NAMALWA (cell line): ENCODE measurements around the gene CCDC93.

Source experiments
- DNase-seq: peaks from one replicate; pipeline ENCODE4 v3.0.0-alpha.2; 2015; ENCODE audit warnings: low spot score

Gene CCDC93

GRCh38 chr2:117888897-117889296, 125.0 kb downstream of the CCDC93 start:
- DNase-seq = no peak

GRCh38 chr2:117885308-117885707, 128.6 kb downstream of the CCDC93 start:
- no peak for DNase-seq

DNA sequence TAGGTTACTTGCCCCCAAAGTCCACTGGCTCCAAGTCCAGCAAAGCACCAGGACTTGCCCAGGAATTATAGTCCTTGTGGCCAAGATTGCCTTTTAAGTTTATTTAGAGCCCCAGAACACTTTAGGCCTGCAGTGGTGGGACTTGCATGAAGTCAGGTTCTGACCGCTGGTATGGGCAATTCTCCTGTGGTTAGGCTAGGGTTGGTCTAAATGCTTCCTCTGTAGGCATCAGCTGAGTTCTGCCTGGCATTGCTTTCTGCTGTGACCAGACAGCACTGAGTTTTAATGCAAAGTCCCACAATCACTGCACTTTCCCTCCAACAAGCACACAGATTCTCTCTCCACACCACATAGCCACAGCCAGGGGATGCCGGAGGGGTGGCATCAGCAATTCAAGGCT, 134.9 kb downstream of the CCDC93 start:
- no peak for DNase-seq

GRCh38 chr2:117875786-117876185, 138.1 kb downstream of the CCDC93 start:
- no peak for DNase-seq
